Stimulated activated naive CD8-positive, alpha-beta T cell treated with anti-CD3 and anti-CD28 coated beads, Interleukin-15, Interleukin-2, amounts not matched to agents 100 ng/mL and 50 ng/mL, for 24 hours (primary cell): ENCODE data around the gene TRDN.

ENCODE experiments used
- H3K27ac Mint-ChIP-seq: one replicate; pipeline ENCODE4 v1.8.0; 2021; ENCODE audit warnings: mild to moderate bottlenecking, mixed read lengths
- H3K27me3 Mint-ChIP-seq: one replicate; pipeline ENCODE4 v1.8.0; 2021; ENCODE audit warnings: mixed read lengths
- H3K36me3 Mint-ChIP-seq: one replicate; pipeline ENCODE4 v1.8.0; 2021; ENCODE audit warnings: low read depth, mixed read lengths
- H3K4me1 Mint-ChIP-seq: one replicate; pipeline ENCODE4 v1.8.0; 2021; ENCODE audit warnings: low read depth, mixed read lengths
- H3K4me3 Mint-ChIP-seq: one replicate; pipeline ENCODE4 v1.8.0; 2021; ENCODE audit warnings: mild to moderate bottlenecking, mixed read lengths
- H3K9me3 Mint-ChIP-seq: one replicate; pipeline ENCODE4 v1.8.0; 2021; ENCODE audit warnings: mixed read lengths

Gene TRDN

DNA sequence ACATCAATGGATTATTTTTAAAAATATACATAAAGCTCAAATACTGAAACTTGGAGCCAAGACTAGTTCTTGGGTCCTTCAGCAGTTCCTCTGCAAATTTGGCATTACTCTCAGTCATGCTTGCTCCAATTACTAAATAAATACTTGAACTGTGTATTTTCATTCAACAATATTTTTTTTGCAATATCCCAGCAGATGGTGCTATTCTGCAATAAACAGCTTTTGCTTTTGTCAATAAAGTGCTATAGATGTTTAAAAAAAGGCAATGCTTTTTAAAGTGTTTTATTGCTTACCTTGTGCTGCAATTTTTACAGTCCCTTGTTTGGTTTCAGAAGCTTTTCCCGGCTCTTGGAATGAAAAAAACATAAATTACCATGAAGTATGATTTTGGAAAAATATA lies 243.4 kb downstream of the TRDN start:
- Mint-ChIP-seq H3K27ac (no peak overlapping the region), H3K9me3 (no peaks in the 10 kb centered on the region), H3K4me1 (no peaks in the 10 kb centered on the region), H3K36me3 (no peaks in the 10 kb centered on the region), H3K27me3 (no peaks in the 10 kb centered on the region), H3K4me3 (no peak overlapping the region)

DNA sequence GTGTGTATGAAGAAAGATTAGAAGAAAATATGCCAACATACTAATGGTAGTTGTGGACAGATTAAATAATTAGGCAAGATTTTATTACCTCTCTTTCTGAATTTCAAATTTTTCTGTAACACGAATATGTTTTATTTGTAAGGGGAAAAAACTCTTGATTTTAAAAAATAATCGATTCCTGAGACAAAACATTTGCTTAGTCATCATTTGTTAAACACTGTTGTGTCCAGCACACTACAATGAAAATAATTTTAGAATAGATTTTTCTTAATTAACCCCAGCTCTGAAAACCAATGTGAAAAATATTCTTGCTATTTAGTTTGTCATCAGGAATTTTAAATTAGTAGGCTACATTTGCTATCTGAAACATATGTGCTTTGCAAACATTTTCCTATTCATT lies 253.0 kb downstream of the TRDN start:
- Mint-ChIP-seq H3K27me3 (no peaks in the 10 kb centered on the region), H3K27ac (no peak overlapping the region), H3K9me3 (no peaks in the 10 kb centered on the region), H3K4me1 (no peaks in the 10 kb centered on the region), H3K4me3 (no peak overlapping the region), H3K36me3 (no peaks in the 10 kb centered on the region)

DNA sequence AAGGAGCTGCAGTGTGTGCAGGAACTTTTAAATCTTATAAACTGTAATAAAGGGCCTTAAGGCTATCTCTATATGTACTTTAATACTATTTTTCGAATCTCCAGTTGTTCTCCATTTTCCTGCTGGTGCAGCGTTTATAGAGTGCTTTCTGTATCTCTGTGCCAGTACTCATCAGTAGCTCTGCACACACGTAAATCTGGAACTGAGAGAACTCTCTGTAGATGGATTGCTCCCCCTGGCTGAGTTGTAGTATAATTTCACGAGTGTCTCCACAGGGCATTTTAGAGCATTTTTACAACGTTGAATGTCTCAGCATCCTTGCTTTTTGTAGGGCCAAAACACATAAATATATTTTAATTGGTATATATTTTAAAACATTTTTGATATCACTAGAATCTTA lies 256.5 kb downstream of the TRDN start:
- Mint-ChIP-seq H3K4me1 (no peaks in the 10 kb centered on the region), H3K27ac (no peak overlapping the region), H3K9me3 (no peaks in the 10 kb centered on the region), H3K36me3 (no peaks in the 10 kb centered on the region), H3K27me3 (no peaks in the 10 kb centered on the region), H3K4me3 (no peak overlapping the region)

DNA sequence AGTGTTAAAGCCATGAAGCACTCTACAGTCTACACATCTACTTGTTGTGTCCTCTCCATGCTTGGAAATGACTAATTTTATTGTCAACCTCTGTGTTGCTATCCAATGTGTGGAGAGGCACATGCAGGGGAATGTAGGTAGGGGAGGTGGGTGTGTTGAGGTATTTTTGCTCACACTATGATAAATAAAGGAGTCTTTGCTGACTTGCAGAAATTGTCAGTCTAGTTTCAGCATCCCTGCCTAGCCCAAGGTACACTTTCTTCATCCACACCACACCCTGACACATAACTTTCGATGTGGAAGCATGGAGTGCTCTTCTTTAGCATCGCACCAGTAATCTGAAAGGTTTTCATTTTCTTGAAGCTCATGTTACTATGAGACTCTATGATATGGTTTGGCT lies 264.0 kb downstream of the TRDN start:
- Mint-ChIP-seq H3K4me3 (no peak overlapping the region), H3K36me3 (no peaks in the 10 kb centered on the region), H3K9me3 (peaks cover 9% of the 10 kb centered on the region), H3K4me1 (no peaks in the 10 kb centered on the region), H3K27ac (no peak overlapping the region), H3K27me3 (no peaks in the 10 kb centered on the region)

DNA sequence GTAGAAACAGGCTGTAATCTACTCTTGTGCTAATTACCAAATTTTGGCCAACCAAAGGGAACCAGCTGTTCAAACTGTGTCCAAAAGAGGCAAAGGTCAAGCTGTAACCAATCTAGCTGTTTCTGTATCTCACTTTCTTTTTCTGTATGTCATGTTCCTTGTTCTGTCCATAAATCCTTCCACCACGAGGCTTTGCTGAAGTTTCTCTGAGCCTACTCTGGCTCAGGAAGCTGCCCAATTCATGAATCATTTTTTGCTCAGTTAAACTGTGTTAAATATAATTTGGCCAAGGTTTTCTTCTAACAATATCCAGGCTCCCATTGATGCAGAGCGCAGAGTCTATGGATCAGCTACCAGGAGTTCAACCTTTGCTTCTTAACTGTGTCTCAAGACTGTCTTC lies 272.8 kb downstream of the TRDN start:
- Mint-ChIP-seq H3K4me1 (no peaks in the 10 kb centered on the region), H3K4me3 (no peak overlapping the region), H3K9me3 (peaks cover 12% of the 10 kb centered on the region), H3K36me3 (no peaks in the 10 kb centered on the region), H3K27me3 (no peaks in the 10 kb centered on the region), H3K27ac (no peak overlapping the region)

DNA sequence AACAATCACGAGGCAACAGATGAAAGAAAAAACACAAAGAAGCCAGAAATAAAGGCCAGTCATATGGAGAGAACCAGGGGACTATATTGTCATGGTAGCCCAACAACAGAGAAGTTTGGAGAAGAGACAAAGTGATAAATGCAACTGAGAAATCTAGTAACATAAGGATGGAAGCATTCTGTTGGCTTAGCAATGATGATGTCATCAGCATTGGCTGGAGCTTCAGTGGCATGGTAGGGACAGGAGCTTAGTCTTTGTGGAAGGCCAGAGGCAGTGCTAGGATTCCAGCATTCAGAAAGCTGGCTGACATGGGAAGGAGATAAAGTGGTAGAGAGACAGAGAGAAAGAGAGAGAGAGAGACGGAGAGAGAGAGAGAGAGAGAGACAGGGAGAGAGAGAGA lies 276.4 kb downstream of the TRDN start:
- no peaks in the 10 kb centered on the region for H3K36me3 Mint-ChIP-seq
- peaks cover 16% of the 10 kb centered on the region for H3K9me3 Mint-ChIP-seq
- H3K27me3 Mint-ChIP-seq = no peaks in the 10 kb centered on the region
- H3K27ac Mint-ChIP-seq = no peak overlapping the region
- H3K4me1 Mint-ChIP-seq = no peaks in the 10 kb centered on the region
- H3K4me3 Mint-ChIP-seq = no peak overlapping the region

DNA sequence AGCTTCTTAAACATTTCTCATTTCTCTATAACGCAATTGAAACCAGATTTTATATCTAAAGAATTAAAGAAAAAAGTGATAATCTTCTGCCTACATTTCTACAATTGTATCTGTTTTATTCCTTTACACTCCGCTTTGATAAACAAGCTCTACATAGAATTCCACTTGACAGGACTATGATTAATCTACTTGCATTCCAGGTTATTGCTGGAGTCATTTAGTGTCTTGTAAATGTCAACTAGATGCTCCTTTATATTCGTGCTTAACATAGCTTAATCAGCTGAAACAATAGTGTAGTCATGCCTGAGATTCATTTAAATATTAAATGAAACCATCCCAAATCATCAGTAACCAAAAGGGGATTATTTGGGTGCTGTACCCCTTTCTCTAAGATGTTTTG lies 284.0 kb downstream of the TRDN start:
- Mint-ChIP-seq H3K4me1 (no peaks in the 10 kb centered on the region), H3K36me3 (no peaks in the 10 kb centered on the region), H3K27ac (no peak overlapping the region), H3K4me3 (no peak overlapping the region), H3K27me3 (no peaks in the 10 kb centered on the region), H3K9me3 (no peaks in the 10 kb centered on the region)

DNA sequence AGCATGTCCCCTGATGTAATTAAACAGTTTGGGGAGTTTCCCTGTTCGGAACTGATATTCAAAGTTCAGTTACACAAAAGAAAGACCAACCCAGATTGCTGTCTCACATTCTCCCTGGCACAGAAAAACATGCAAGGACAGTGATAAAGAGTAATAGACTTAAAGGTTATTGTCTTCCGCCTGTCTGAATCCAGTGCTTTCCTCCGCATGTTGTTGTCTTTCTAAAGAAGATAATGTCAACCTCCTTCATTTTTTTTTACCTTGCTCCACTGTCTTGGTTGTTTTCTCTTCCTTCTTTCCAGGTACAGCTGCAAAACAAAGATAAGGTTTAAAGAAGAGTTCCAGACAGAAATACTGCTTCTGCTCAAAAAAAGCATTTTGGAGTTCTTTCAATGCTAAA lies 284.5 kb downstream of the TRDN start:
- H3K4me3 Mint-ChIP-seq = no peak overlapping the region
- no peak overlapping the region for H3K27ac Mint-ChIP-seq
- H3K4me1 Mint-ChIP-seq = no peaks in the 10 kb centered on the region
- H3K27me3 Mint-ChIP-seq = no peaks in the 10 kb centered on the region
- H3K36me3 Mint-ChIP-seq = no peaks in the 10 kb centered on the region
- no peaks in the 10 kb centered on the region for H3K9me3 Mint-ChIP-seq

DNA sequence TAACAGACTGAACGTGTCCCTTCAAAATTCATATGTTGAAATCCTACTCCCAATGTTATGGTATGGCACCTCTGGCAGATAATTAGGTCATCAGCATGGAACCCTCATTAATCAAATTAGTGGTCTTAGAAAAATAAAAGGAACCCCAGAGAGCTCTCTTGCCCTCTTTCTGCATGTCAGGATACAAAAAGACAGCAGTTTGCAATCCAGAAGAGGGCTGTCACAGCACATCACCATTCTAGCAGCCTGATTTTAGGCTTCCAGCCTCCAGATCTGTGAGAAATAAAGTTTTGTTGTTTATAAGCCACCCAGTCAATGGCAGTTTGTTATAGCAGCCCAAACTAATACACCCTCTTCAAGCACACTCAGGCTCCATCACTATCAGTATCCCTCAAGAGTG lies 292.9 kb downstream of the TRDN start:
- Mint-ChIP-seq H3K9me3 (no peaks in the 10 kb centered on the region), H3K27ac (no peak overlapping the region), H3K4me1 (no peaks in the 10 kb centered on the region), H3K4me3 (no peak overlapping the region), H3K36me3 (no peaks in the 10 kb centered on the region), H3K27me3 (no peaks in the 10 kb centered on the region)

DNA sequence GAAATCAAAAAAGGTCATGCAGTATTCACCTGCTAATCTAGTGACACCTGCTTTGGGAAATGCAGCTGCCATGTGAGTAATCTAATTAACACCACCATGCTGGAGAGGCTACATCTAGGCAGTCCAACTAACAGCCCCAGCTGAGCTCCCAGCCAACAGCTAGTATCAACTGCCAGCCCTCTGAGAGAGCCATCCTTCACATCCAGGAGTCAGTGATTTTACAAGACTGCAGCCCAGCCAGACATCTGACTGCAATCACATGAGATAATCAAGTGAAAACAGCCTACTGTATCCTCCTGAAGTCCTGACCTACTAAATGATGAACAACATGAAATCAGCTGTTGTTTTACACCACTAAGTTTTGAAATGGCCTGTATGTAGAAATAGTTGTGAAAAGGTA lies 298.4 kb downstream of the TRDN start:
- Mint-ChIP-seq H3K9me3 (no peaks in the 10 kb centered on the region), H3K4me1 (no peaks in the 10 kb centered on the region), H3K36me3 (no peaks in the 10 kb centered on the region), H3K27me3 (no peaks in the 10 kb centered on the region), H3K4me3 (no peak overlapping the region), H3K27ac (no peak overlapping the region)

DNA sequence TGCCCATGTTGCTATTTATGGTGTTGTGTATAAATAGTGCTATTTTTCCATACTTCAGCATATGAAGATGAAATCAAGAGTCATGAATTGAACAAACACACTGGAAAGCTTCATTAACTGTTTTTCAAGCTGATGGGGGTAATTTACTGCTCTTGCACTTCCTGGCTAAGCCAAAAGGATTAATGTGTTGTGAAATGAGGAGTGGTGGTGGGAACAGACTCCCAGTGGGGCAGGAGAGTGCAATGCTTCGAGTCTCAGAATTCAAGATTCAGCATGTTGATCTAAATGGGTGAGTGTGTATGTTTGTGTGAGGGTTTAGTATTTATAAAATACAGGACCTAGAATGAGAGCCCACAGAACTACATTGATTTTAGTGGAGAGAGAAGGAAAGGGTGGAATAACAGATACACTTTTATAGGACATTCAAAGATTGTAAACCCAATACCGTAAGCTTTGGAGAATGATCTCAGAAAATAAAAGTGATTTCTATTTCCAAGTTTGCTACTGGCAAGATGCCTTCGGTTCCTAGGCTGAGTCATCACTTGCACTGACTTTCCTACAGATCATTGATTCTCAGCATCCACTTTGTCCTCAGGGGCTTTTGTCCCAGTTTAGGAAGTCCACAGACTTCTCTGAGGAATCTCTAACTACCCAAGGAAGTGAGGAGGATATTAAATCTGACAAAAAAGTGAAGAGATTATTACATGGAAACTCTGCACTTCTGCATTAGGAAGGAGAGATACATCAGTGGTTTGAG lies 303.6 kb downstream of the TRDN start:
- H3K36me3 Mint-ChIP-seq = no peaks in the 10 kb centered on the region
- no peaks in the 10 kb centered on the region for H3K4me1 Mint-ChIP-seq
- no peak overlapping the region for H3K4me3 Mint-ChIP-seq
- no peak overlapping the region for H3K27ac Mint-ChIP-seq
- no peaks in the 10 kb centered on the region for H3K9me3 Mint-ChIP-seq
- H3K27me3 Mint-ChIP-seq = no peaks in the 10 kb centered on the region

DNA sequence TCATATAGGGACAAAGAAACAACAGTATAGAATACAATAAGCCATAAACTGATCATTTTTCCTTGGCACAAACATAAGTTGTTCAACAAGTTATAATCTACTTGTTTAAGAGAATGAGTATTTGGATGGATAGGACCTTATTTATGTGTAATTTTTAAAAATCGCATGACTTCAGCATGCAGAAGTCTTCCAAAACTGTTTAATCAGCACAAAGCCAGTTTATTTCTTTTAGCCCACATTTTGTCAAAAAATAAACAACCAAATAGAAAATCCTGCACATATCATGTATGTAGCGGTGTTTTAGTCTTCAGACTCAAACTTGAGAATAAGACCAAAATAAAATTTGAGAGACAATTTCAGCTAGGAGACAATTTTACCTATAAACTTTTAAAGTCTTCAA lies 304.7 kb downstream of the TRDN start:
- Mint-ChIP-seq H3K4me1 (no peaks in the 10 kb centered on the region), H3K27ac (no peak overlapping the region), H3K36me3 (no peaks in the 10 kb centered on the region), H3K4me3 (no peak overlapping the region), H3K9me3 (no peaks in the 10 kb centered on the region), H3K27me3 (no peaks in the 10 kb centered on the region)

DNA sequence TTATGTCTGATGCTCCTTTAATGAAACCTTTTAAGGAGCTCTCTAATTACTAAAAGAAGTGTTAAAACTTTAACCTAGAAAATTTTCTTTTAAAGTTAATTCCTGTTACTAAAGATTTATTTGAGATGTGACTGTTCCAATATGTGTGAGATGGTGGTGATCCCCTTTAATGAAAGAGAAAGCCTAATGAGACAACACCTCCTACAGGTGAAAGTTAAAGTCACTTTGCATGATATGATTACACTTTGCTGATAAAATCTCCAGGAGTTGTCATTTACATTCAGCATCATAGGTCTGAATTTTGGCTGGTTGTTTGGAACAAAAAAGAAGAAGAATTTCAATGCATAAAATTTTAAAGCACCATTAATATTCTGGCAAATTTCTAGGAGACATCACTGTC lies 307.4 kb downstream of the TRDN start:
- no peaks in the 10 kb centered on the region for H3K36me3 Mint-ChIP-seq
- no peaks in the 10 kb centered on the region for H3K4me1 Mint-ChIP-seq
- H3K9me3 Mint-ChIP-seq = no peaks in the 10 kb centered on the region
- no peak overlapping the region for H3K4me3 Mint-ChIP-seq
- no peaks in the 10 kb centered on the region for H3K27me3 Mint-ChIP-seq
- H3K27ac Mint-ChIP-seq = no peak overlapping the region

DNA sequence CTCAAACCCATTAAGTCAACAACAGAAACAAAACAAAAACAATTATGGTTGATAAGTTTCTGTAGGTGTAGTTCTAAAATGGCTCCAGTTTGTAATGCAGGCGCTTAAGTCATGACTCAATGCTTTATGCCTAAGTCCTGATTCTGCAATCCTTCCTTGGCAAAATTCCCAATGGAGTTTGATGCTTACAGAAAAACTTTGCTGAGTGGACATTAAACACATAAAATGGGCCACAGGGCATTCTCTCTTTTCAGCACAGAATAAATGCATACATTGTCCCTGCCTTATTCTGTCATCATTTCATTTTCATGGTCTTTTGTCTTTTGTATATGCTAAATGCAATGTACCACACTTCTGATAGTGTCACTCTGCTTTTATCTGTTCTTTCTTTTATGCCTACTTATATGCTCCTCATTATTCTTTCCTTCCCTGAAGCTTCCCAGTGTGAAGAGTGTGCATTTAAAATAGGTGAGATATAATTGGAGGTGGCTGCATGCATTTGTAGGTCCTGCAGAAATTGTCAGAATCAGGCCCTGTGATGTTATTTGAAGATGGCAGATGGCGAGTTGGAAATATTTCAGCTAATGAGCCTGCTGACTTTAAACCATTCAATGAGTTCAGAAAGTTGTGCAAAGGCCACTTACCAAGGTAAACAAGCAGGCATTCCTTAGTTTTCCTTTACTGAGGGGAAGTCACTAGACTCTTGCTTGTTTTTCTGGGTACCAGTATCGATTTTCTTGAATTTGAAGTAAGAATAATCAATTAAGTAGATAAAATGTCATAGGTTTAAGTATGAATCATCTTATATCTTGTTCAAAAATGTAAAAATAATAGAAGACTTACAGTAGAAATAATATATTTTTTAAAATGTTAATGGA lies 313.1 kb downstream of the TRDN start:
- Mint-ChIP-seq H3K27me3 (no peaks in the 10 kb centered on the region), H3K4me3 (no peak overlapping the region), H3K9me3 (no peaks in the 10 kb centered on the region), H3K4me1 (no peaks in the 10 kb centered on the region), H3K27ac (no peak overlapping the region), H3K36me3 (no peaks in the 10 kb centered on the region)

DNA sequence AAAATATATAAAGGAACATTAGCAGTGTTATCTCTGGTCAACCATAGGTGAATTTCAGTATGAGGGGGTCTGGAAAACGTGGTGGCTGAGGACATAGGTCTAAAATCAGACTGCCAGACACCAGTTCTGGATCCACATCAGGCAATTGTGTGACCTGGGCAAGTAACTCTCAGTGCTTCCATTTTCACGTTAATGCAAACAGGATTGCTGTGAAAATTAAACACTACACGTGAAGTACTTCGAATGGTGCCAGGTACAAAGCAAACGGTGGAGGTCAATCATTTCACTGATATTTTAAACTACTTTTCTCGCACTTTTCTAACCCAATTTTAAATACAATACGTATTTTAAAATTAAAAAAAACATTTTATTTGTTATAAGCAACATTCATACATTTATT lies 315.7 kb downstream of the TRDN start:
- Mint-ChIP-seq H3K4me3 (no peak overlapping the region), H3K4me1 (no peaks in the 10 kb centered on the region), H3K36me3 (no peaks in the 10 kb centered on the region)

More for the DNA sequence above, 315.7 kb downstream of the TRDN start:
- H3K27ac Mint-ChIP-seq = no peak overlapping the region
- no peaks in the 10 kb centered on the region for H3K27me3 Mint-ChIP-seq
- H3K9me3 Mint-ChIP-seq = no peaks in the 10 kb centered on the region
